GM21825 (cell line): ENCODE measurements around the gene SSC5D.

Experiments used
- ATAC-seq: cut with Tn5 transposase; IDR thresholded peaks from one replicate; pipeline ENCODE4 v1.9.1; 2021; ENCODE audit warnings: mild to moderate bottlenecking, moderate library complexity; ENCODE audit not compliant: unreplicated experiment

The SSC5D gene

GRCh38 chr19:55454787-55455243, 33.4 kb upstream of the SSC5D start:
- no peak for ATAC-seq

GRCh38 chr19:55455576-55456235, 32.5 kb upstream of the SSC5D start:
- no peak for ATAC-seq

GRCh38 chr19:55456347-55456746, 31.9 kb upstream of the SSC5D start:
- no peak for ATAC-seq

GRCh38 chr19:55457683-55458457, 30.4 kb upstream of the SSC5D start:
- ATAC-seq = no peak

GRCh38 chr19:55459551-55459949, 28.7 kb upstream of the SSC5D start:
- no peak for ATAC-seq

- ATAC-seq = no peak
These were observed 28.1 kb upstream of the SSC5D start for GRCh38 chr19:55459950-55460657.

GRCh38 chr19:55460670-55461258, 27.5 kb upstream of the SSC5D start:
- ATAC-seq = no peak

- peak; percentile 84 for ATAC-seq
These were observed 26.8 kb upstream of the SSC5D start, which contains the start of gene ISOC2 for GRCh38 chr19:55461259-55461973. ISOC2 (minus strand) TSS chr19:55461642; CDS start chr19:55456486, 5,156 bp downstream.

- ATAC-seq = no peak
These were observed 26.1 kb upstream of the SSC5D start for GRCh38 chr19:55461974-55462626.

- ATAC-seq = no peak
These were observed 25.5 kb upstream of the SSC5D start for GRCh38 chr19:55462722-55463121.

- no peak for ATAC-seq
These were observed 24.6 kb upstream of the SSC5D start for GRCh38 chr19:55463583-55464031.

GRCh38 chr19:55464039-55464661, 24.1 kb upstream of the SSC5D start:
- no peak for ATAC-seq

- no peak for ATAC-seq
These were observed 23.6 kb upstream of the SSC5D start, which contains the start of gene C19orf85 for GRCh38 chr19:55464662-55465054. C19orf85 (minus strand) TSS chr19:55464751; CDS start chr19:55464554, 197 bp downstream.

GRCh38 chr19:55465460-55466240, 22.6 kb upstream of the SSC5D start:
- ATAC-seq = no peak

GRCh38 chr19:55466241-55466614, 22.0 kb upstream of the SSC5D start:
- ATAC-seq = no peak

GRCh38 chr19:55467236-55468053, 20.8 kb upstream of the SSC5D start:
- peak; percentile 50 for ATAC-seq

- ATAC-seq = no peak
These were observed 20.2 kb upstream of the SSC5D start for GRCh38 chr19:55468054-55468393.

- no peak for ATAC-seq
These were observed 17.0 kb upstream of the SSC5D start for GRCh38 chr19:55471266-55471665.
